OCI-M2 (cell line): ENCODE data around the gene ATP2A3.

Experiments used
- DNase-seq: peaks from one replicate; lab custom pipeline; 2025; ENCODE audit not compliant: unreplicated experiment; lab: John Stamatoyannopoulos, UW

ATP2A3 gene

DNA sequence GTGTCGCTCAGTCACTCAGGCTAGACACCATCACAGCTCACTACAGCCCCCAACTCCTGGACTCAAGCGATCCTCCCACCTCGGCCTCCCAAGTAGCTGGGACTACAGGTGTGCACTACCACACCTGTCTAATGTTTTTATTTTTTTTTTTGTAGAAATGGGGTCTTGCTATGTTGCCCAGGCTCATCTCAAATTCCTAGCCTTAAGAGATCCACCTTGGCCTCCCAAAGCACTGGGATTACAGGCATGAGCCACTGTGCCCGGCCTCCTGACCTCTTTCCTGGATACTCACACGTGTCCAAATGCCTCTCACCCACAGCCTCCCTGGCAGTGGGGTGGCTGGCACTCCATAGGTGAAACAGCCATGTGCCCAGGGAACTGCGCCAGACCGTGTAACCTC, 88.9 kb downstream of the ATP2A3 start:
- no peak for DNase-seq
